ENCODE results near the gene TAGLN2. TPM values are rescaled to one million over a fixed set of nuclear protein-coding genes. Genes with fewer than 3 reads are reported as not detected.

The TAGLN2 gene
- total and polyA plus RNA-seq, 9 of the 15 experiments (the other 6 are each of a cell fraction or from before 2014, with no cell fraction given) = 192 to 683 (median 455) TPM

DNA sequence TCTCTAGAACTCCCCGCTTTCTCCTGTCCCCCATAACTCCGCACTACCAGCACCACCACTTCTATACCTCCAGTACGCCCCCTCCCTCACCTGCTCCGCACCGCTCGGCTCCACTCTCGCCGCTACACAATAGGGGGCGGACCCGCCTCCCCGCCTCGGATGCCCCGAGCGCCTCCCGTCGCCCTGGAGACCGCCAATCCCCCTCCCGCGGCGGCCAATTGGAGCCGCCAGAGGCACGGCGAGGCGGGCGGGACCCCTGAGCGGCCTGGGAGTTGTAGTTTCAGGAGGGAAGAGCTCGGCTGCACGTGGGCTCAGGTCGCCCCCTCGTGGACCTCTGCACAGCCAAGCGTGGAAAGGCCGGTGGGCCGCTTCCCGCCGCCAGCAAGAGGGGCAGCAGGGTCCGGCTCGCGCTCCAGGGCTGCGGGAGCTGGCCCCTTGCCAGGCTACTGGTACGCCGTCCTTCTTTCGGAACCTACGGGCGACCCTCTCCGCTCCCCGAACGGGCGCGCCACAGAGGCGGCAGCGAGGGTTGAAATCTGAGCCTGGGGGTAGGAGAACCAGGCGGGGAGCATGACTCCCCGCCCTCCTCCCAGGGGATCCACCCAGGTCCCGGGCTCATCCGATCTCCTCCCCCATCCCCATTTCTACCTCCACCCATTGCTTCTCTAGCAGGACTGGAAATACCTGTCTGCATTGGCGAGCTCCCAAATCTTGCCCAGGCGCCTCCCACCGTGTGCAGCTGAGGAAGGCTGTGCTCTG lies 20.4 kb upstream of the TAGLN2 start, which contains the start of gene IGSF9 (continued):
- TF ChIP-seq, protein P1, sequence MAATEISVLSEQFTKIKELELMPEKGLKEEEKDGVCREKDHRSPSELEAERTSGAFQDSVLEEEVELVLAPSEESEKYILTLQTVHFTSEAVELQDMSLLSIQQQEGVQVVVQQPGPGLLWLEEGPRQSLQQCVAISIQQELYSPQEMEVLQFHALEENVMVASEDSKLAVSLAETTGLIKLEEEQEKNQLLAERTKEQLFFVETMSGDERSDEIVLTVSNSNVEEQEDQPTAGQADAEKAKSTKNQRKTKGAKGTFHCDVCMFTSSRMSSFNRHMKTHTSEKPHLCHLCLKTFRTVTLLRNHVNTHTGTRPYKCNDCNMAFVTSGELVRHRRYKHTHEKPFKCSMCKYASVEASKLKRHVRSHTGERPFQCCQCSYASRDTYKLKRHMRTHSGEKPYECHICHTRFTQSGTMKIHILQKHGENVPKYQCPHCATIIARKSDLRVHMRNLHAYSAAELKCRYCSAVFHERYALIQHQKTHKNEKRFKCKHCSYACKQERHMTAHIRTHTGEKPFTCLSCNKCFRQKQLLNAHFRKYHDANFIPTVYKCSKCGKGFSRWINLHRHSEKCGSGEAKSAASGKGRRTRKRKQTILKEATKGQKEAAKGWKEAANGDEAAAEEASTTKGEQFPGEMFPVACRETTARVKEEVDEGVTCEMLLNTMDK (IDR thresholded peaks at IDR 0.05; ENCODE audit: borderline replicate concordance, insufficient read depth, low read depth, low read length, poor library complexity, severe bottlenecking) = peak; percentile 97
- no peak for TF ChIP-seq POLR3A (IDR thresholded peaks at IDR 0.05; ENCODE audit: borderline replicate concordance, extremely low read depth, insufficient read depth, insufficient read length)
- no peak for TF ChIP-seq MYBL2 (IDR thresholded peaks at IDR 0.05; ENCODE audit: low read depth)
- TF ChIP-seq MYBL2 (CRISPR knock-in tag; IDR thresholded peaks at IDR 0.05; ENCODE audit: borderline replicate concordance) = no peak
- no peak for TF ChIP-seq BCOR (IDR thresholded peaks at IDR 0.05)
- no peak for TF ChIP-seq ZNF583 (CRISPR knock-in tag; IDR thresholded peaks at IDR 0.05)
- TF ChIP-seq SMAD3 (CRISPR knock-in tag; conservative IDR thresholded peaks at IDR 0.05) = no peak
- TF ChIP-seq, protein P2, sequence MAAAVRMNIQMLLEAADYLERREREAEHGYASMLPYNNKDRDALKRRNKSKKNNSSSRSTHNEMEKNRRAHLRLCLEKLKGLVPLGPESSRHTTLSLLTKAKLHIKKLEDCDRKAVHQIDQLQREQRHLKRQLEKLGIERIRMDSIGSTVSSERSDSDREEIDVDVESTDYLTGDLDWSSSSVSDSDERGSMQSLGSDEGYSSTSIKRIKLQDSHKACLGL (CRISPR knock-in tag; IDR thresholded peaks at IDR 0.05; ENCODE audit: borderline replicate concordance, poor library complexity, severe bottlenecking) = no peak
- no peak for TF ChIP-seq KLF10 (CRISPR knock-in tag; IDR thresholded peaks at IDR 0.05)
- no peak for TF ChIP-seq LARP7 (IDR thresholded peaks at IDR 0.05)
- no peak for TF ChIP-seq TAF15 (IDR thresholded peaks at IDR 0.05; ENCODE audit: low read depth, low read length)
- peak; percentile 84 for TF ChIP-seq NFIC (IDR thresholded peaks at IDR 0.05)
- no peak for TF ChIP-seq NR3C1 (CRISPR knock-in tag; IDR thresholded peaks at IDR 0.05)
- TF ChIP-seq, protein P3, sequence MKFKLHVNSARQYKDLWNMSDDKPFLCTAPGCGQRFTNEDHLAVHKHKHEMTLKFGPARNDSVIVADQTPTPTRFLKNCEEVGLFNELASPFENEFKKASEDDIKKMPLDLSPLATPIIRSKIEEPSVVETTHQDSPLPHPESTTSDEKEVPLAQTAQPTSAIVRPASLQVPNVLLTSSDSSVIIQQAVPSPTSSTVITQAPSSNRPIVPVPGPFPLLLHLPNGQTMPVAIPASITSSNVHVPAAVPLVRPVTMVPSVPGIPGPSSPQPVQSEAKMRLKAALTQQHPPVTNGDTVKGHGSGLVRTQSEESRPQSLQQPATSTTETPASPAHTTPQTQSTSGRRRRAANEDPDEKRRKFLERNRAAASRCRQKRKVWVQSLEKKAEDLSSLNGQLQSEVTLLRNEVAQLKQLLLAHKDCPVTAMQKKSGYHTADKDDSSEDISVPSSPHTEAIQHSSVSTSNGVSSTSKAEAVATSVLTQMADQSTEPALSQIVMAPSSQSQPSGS (CRISPR knock-in tag; IDR thresholded peaks at IDR 0.05) = no peak
- TF ChIP-seq CXXC5 (CRISPR knock-in tag; IDR thresholded peaks at IDR 0.05) = peak; percentile 92
- TF ChIP-seq, protein P4, sequence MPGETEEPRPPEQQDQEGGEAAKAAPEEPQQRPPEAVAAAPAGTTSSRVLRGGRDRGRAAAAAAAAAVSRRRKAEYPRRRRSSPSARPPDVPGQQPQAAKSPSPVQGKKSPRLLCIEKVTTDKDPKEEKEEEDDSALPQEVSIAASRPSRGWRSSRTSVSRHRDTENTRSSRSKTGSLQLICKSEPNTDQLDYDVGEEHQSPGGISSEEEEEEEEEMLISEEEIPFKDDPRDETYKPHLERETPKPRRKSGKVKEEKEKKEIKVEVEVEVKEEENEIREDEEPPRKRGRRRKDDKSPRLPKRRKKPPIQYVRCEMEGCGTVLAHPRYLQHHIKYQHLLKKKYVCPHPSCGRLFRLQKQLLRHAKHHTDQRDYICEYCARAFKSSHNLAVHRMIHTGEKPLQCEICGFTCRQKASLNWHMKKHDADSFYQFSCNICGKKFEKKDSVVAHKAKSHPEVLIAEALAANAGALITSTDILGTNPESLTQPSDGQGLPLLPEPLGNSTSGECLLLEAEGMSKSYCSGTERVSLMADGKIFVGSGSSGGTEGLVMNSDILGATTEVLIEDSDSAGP (CRISPR knock-in tag; IDR thresholded peaks at IDR 0.05) = no peak
- TF ChIP-seq TEAD1 (CRISPR knock-in tag; IDR thresholded peaks at IDR 0.05) = peak in 1 of 2 experiments; percentile 64; a peak in 1 of 4 replicates
- no peak for TF ChIP-seq EZH2 (IDR thresholded peaks at IDR 0.05; ENCODE audit: borderline replicate concordance, low read depth, low read length)
- TF ChIP-seq ZEB2 (IDR thresholded peaks at IDR 0.05) = no peak
- TF ChIP-seq PRMT5 (CRISPR knock-in tag; IDR thresholded peaks at IDR 0.05) = no peak
